ENCODE data around the gene APMAP.
"Not testable (repeated sequence)": the region's sequence is repeated elsewhere in the genome, so short reads cannot be mapped to it uniquely, and the experiment has no call there.

The APMAP gene

GRCh38 chr20:25006431-25007167, 14.0 kb upstream of the APMAP start:
- no peak for DNase-seq (ENCODE audit: low spot score)

DNA sequence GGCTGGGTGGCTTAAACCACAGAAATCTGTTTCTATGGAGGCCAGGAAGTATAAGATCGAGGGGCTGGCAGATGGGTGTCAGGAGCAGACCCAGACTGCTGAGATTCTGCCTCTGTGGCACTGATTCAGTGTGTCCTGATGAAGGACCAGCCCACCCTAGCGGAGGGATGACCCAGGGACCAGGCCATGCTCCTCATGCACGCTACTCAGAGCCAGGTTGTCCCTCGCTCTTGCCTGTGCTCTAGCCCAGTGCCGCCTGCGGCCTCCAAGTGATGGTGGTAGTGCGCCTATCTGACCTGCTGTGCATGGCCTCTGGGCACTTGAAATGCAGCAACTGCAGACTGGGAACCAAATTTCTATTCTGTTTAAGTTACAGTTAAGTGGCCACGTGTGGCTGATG, 13.1 kb upstream of the APMAP start:
- DNase-seq (ENCODE audit: low spot score), result no peak

DNA sequence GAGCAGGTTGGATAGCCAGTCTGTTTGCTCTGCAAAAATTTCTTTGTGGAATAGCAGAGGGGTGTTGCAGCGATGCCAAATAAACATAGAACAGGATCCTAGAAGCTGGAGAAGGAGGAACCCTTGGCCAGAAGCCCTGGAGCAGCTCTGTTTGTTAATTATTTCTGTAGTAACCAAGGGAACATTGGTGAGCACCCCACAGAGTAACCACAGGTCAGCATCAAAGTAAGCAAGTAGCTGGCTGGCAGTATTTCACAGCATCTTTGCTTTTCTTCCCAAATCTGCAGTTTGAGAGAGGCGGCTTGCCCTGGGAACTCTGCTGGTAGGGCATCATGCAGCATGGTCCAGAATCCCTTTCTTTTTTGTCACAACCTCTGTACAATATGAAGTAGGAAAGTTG, 12.7 kb upstream of the APMAP start:
- no peak for DNase-seq (ENCODE audit: low spot score)

GRCh38 chr20:25003002-25003401, 10.5 kb upstream of the APMAP start:
- no peak for DNase-seq (ENCODE audit: low spot score)

GRCh38 chr20:25001323-25001722, 8.8 kb upstream of the APMAP start:
- DNase-seq (ENCODE audit: low spot score), result not testable (repeated sequence)

DNA sequence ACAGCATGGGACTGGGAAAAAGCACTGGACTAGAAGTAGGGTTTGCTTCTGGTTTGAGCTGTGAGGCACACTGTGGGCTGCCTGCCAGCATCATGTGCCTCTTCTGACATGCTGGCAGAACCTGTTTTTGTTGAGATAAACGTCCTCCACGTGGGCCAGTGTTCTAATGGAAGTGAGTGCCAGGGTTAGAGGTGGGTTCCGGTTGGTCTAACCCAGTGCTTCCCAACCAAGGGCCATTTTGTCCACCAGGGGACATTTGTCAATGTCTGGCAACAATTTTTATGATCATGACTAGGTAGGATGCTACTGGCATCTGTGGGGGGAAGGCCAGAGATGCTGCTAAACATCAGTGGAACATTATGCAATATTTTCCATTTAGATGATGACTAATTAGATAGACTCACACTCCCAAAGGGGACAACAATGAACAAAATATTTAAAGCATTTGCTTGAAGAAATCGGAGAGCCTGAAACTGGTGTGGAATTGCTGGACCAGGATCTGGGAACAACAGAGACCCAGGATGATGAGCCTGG, 7.8 kb upstream of the APMAP start:
- DNase-seq (ENCODE audit: low spot score), result peak; percentile 40

DNA sequence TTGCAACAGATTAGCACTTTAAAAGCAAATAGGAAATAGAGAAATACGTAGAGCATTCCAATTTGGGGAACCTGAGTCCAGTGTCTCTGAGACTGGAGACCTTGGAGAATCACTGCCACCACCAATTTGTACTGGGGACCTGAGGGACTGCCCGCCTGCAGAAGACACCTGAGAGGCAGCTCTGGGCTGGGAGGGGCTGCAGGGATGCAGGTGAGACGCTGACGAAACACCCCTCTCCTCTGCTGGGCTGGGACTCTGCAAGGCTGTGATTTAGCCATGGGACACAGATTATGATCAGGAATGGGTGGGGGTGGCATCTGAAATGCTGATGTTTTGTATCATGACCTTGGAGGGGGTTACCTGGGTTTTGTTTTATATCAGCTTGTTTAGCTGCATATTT, 7.0 kb upstream of the APMAP start:
- no peak for DNase-seq (ENCODE audit: low spot score)

DNA sequence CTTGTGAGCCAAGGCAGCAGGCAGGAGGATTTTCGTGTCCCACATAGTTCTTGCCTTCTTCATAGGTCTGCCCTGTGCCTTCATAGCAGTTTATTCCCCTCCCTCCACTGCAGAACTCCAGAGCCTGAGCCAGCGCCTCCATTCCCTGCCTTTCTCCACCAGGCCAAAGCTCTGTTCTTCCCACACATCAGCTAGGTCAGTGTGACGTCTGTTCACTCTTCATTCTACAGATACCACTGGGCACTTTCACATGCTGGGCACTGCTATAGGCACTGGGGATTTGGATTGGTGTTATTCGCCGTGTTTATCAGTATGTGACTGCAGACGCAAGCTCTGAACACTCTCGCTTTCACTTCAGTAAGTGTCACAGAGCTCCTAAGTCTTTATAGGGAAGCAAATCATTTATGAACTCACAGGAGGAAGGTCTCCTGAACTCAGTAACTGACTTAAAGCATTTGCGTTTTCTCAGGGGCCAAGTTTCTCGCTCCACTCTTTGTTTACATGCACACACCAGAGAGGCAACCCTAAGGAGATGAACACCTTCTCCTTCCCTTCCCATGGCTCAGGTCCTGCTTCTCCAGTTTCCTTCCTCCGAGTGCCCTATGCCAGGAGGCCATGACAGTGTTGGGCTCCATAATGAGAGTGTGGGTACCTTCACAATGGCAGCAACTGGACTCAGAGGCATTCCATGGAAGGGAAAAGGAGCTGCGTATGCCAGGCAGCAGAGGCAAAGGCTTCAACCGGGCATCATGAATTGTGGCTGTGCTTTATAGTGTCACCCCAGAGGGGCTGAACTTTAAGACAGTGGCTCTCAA, 6.3 kb upstream of the APMAP start:
- no peak for DNase-seq (ENCODE audit: low spot score)

- DNase-seq (ENCODE audit: low spot score), result no peak
Observed at GRCh38 chr20:24998121-24998520, 5.6 kb upstream of the APMAP start.

DNA sequence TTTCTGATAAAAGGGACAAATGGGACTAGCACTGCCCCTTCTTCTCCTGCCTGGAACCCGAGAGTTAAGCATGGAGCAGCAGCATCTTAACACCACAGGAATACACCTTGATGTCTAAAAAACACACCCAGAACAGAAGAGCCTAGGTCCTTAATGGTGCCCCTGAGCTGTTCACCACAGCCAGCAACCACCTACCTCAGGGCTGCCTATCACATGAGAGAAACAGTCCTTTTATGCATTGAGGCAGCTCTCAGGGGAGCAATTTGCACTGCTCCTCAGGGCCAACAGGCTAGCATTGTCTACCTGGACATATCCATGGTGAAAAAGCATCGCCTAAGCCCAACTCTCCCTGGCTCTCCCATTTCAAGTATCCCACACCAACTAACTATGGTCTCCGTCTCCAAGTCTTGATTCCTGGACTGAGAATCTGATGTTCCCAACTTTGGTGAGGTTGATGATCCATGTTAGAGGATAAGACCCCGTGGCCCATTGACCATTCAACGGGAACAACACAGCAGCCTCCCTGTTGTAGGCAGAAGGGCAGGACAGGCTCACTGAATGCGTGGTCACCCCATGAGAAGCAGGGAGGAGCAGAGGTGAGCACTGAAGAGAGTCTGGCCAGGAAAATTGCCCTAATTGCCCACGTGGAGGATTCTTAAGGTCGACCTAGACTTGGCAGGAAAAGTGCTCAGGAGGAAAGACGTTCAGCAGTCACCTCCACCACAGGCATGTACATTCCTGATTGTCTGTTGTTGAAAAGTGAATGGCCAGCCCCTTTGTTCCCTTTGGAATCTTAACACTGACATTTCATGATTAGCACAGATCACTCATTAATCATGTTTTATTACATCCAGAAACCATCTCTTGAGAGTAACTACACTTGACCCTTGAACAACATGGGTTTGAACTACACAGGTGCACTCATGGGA, 4.2 kb upstream of the APMAP start:
- no peak for DNase-seq (ENCODE audit: low spot score)

DNA sequence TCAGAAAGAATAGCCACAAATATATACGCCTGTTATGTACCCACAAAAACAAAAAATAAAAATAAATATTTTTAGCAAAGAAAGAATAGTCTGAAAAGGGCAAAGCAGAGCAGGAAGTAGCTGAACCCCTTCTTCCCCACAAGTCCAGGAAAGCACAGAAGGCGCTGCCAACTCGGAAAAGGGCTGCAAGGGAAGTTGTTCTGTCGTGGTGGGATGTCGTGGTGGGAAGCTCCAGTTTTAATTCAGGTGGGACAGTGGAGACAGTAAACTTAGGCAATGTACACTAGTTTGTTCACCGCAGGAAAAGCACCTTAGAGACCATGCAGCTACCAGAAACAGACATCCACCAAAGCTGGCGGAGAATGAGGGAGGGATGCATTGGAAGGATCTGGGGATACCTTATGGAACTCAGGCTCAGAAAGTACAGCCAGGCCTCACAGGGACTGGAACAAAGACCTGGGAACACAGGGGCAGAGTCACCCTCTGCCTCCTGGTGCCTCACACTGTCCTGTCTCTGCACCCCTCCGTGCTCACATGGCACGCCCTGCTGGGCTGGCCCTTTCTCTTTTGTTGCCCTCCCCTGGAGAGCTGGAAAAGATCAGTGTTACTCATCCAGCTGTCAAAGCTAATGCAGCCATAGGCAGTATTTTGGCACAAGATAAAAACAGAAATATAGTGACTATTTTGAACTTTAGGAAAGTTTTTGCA, 3.3 kb upstream of the APMAP start:
- DNase-seq (ENCODE audit: low spot score), result peak; percentile 26

GRCh38 chr20:24994470-24995368, 2.2 kb upstream of the APMAP start:
- peak; percentile 91 for DNase-seq (ENCODE audit: low spot score)

DNA sequence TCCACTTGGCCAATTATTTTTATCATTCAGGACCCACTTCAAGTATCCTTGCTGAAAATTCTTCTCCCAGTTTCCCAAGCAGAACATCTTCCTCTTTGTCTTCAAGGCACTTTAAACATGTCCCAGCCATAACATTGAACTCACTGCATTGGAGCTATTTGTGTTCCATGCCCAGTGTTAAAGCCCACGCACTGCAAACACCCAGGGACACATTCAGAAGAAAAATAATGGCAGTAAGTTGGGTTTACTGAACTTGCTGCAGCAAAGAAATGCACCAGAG, 1.6 kb upstream of the APMAP start:
- no peak for DNase-seq (ENCODE audit: low spot score)

- DNase-seq (ENCODE audit: low spot score), result peak; percentile 87
Observed at GRCh38 chr20:24993337-24994185, 1.0 kb upstream of the APMAP start.

- peak; percentile 14 for DNase-seq (ENCODE audit: low spot score)
Observed at GRCh38 chr20:24991897-24992486, 559 bp downstream of the APMAP start.

- DNase-seq (ENCODE audit: low spot score), result no peak
Observed at GRCh38 chr20:24990810-24991252, 1.7 kb downstream of the APMAP start.

- DNase-seq (ENCODE audit: low spot score), result no peak
Observed at GRCh38 chr20:24989162-24989561, 3.4 kb downstream of the APMAP start.

DNA sequence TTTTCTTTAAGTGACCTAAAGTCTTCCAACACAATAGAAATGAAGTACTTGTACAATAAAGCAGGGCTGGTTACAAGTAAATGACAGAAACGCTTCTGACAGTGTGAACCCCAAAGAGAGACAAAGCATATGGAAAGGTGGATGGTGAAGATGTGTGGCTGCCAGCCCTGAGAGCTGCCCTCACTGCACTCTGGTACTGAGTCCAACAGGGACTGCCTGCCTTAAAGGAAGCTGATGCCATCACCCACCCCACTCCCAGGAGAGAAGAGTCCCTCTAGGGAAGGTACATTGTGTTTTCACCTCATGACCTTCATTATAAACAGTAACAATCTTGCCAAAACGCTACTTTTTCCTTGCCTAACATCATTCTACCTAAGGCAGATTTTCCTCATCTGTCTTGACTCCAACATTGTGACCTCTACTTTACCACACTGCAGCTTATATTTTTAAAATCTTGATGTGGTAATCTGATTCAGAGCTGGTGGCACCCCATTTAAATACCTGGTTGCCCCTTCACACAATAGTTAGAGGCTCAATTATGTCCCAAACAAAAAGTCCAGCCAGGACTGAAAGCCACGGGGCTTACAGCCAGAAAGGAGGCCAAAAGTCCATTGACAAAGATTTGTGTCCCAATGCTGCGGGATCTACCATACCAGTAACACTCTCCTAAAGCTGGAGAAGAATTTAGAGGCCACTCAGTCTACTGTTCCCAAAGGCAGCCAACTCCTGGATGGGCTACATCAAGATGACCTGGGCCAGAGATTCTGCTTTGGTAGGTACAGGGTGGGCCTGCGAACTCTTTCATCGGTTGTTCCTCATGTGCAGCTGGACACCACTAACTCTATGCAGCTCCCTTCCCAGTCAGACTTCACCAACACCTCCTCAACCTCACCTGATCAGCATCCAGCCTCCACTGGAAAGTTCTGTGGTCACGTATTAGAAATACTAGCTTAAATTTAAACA, 4.4 kb downstream of the APMAP start:
- no peak for DNase-seq (ENCODE audit: low spot score)
